Endothelial cell of umbilical vein (primary cell): Measurements from ENCODE around the gene LENG9.

Experiments
- POLR2A ChIP-seq: IDR thresholded peaks from 2 replicates; pipeline ENCODE4 v1.6.1; 2012; ENCODE audit warnings: low read depth, mild to moderate bottlenecking, control low read depth, low read length
- TF ChIP-seq, protein P1 (sequence below), 2 donors: IDR thresholded peaks; 1 replicate in 1 of 2; 2 replicates in 1 of 2; pipeline ENCODE4 v1.5.1; 2011; ENCODE audit warnings: low read length in 2 of 2, mild to moderate bottlenecking in 2 of 2, moderate library complexity in 2 of 2, control low read depth in 1 of 2, inconsistent platforms in 1 of 2, low read depth in 1 of 2; ENCODE audit not compliant: insufficient read depth in 1 of 2; ENCODE audit errors: extremely low read depth in 1 of 2

DNA sequence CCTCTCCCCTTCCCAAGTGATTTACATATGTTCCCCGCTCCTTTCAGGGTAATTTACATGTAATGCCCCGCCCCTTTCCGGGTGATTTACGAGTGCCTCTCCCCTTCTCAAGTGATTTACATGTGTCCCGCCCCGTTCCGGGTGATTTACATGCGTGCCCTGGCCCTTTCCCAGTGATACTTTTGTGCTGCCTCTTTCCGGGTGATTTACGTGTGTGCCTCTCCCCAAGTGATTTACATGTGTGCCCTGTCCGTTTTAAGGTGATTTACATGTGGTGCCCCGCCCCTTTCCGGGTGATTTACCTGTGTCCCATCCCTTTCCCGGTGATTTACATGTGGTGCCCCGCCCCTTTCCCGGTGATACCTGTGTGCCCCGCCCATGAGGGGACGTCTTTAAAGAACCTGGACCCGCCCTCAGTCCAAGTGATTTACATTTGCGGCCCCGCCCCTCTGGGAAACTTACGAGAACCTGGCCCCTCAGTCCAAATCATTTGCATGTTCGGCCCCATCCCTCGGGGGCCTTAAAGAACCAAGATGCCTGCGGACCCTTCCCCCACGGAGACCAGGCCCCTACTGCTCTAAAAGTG, 559 bp upstream of the LENG9 start:
- TF ChIP-seq POLR2A = no peak
- TF ChIP-seq, protein P1, sequence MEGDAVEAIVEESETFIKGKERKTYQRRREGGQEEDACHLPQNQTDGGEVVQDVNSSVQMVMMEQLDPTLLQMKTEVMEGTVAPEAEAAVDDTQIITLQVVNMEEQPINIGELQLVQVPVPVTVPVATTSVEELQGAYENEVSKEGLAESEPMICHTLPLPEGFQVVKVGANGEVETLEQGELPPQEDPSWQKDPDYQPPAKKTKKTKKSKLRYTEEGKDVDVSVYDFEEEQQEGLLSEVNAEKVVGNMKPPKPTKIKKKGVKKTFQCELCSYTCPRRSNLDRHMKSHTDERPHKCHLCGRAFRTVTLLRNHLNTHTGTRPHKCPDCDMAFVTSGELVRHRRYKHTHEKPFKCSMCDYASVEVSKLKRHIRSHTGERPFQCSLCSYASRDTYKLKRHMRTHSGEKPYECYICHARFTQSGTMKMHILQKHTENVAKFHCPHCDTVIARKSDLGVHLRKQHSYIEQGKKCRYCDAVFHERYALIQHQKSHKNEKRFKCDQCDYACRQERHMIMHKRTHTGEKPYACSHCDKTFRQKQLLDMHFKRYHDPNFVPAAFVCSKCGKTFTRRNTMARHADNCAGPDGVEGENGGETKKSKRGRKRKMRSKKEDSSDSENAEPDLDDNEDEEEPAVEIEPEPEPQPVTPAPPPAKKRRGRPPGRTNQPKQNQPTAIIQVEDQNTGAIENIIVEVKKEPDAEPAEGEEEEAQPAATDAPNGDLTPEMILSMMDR (IDR thresholded peaks at IDR 0.05; ENCODE audit: extremely low read depth in 1 of 2, insufficient read depth in 1 of 2, low read depth in 1 of 2, low read length in 2 of 2) = no peak
